NCI-H1694 treated with DMSO at 0.1 percent for 48 hours (cell line): ENCODE results near the gene GRM3.
A peak's percentile ranks its signal among the peaks of the same experiment; 100 is the strongest.

ENCODE experiments used
- DNase-seq: peaks from one replicate; lab custom pipeline; 2025; lab: John Stamatoyannopoulos, UW

GRM3 gene

GRCh38 chr7:86786376-86786775, 142.7 kb downstream of the GRM3 start:
- no peak for DNase-seq

- DNase-seq: no peak
These were observed 145.2 kb downstream of the GRM3 start for GRCh38 chr7:86788948-86789347.

GRCh38 chr7:86790383-86790782, 146.7 kb downstream of the GRM3 start:
- DNase-seq: no peak

- DNase-seq: no peak
These were observed 148.6 kb downstream of the GRM3 start for GRCh38 chr7:86792260-86792659.

- DNase-seq: no peak
These were observed 149.4 kb downstream of the GRM3 start for GRCh38 chr7:86793136-86793535.

- DNase-seq: peak; percentile 20
These were observed 171.1 kb downstream of the GRM3 start for GRCh38 chr7:86814661-86815379.

- DNase-seq: no peak
These were observed 171.8 kb downstream of the GRM3 start for GRCh38 chr7:86815556-86815955.

GRCh38 chr7:86818903-86819302, 175.2 kb downstream of the GRM3 start:
- DNase-seq: no peak

- no peak for DNase-seq
These were observed 180.1 kb downstream of the GRM3 start for GRCh38 chr7:86823769-86824168.

GRCh38 chr7:86825264-86825663, 181.6 kb downstream of the GRM3 start:
- DNase-seq: no peak

- DNase-seq: no peak
These were observed 183.2 kb downstream of the GRM3 start for GRCh38 chr7:86826948-86827347.

GRCh38 chr7:86833360-86833759, 189.7 kb downstream of the GRM3 start:
- no peak for DNase-seq

- no peak for DNase-seq
These were observed 193.5 kb downstream of the GRM3 start for GRCh38 chr7:86837235-86837634.

- DNase-seq: no peak
These were observed 200.9 kb downstream of the GRM3 start for GRCh38 chr7:86844608-86845007.

- DNase-seq: no peak
These were observed 202.9 kb downstream of the GRM3 start for GRCh38 chr7:86846494-86847190.

- DNase-seq: no peak
These were observed 204.5 kb downstream of the GRM3 start for GRCh38 chr7:86848226-86848625.

GRCh38 chr7:86851566-86851965, 207.9 kb downstream of the GRM3 start:
- DNase-seq: no peak

- no peak for DNase-seq
These were observed 219.7 kb downstream of the GRM3 start for GRCh38 chr7:86863452-86863851.

- no peak for DNase-seq
These were observed 223.6 kb downstream of the GRM3 start for GRCh38 chr7:86867163-86867762.

- DNase-seq: no peak
These were observed 232.4 kb downstream of the GRM3 start for GRCh38 chr7:86876146-86876545.

- no peak for DNase-seq
These were observed 240.4 kb downstream of the GRM3 start for GRCh38 chr7:86884152-86884551.

GRCh38 chr7:86889501-86889900, 245.8 kb downstream of the GRM3 start:
- no peak for DNase-seq

GRCh38 chr7:86898171-86898570, 254.5 kb downstream of the GRM3 start:
- DNase-seq: no peak
